Memory B cell (primary cell): Measurements from ENCODE around the gene ZSCAN1.

Experiments
- ATAC-seq: fragments of 150-1000 bp; cut with Tn5 transposase; 2 replicates; pipeline ENCODE4 v1.10.0; 2021; ENCODE audit warnings: low read depth, mild to moderate bottlenecking, moderate library complexity
- DNase-seq, 2 donors: peaks; one replicate each; pipeline ENCODE4 v3.0.0; 2022; ENCODE audit warnings: low spot score in 2 of 2
- H3K27ac Mint-ChIP-seq: one replicate; pipeline ENCODE4 v1.8.0; 2022; ENCODE audit warnings: mild to moderate bottlenecking, moderate library complexity, mixed read lengths
- H3K27me3 Mint-ChIP-seq: one replicate; pipeline ENCODE4 v1.8.0; 2022; ENCODE audit warnings: mixed read lengths
- H3K36me3 Mint-ChIP-seq: one replicate; pipeline ENCODE4 v1.8.0; 2022; ENCODE audit warnings: mild to moderate bottlenecking, mixed read lengths
- H3K4me1 Mint-ChIP-seq: one replicate; pipeline ENCODE4 v1.8.0; 2022; ENCODE audit warnings: mixed read lengths
- H3K4me3 Mint-ChIP-seq: one replicate; pipeline ENCODE4 v1.8.0; 2022; ENCODE audit warnings: mild to moderate bottlenecking, moderate library complexity, mixed read lengths
- H3K9me3 Mint-ChIP-seq: one replicate; pipeline ENCODE4 v1.8.0; 2022; ENCODE audit warnings: mixed read lengths

ZSCAN1 gene

GRCh38 chr19:58083021-58083420 lies 49.2 kb downstream of the ZSCAN1 start:
- H3K4me1 Mint-ChIP-seq = no peaks in the 10 kb centered on the region
- ATAC-seq (no peak), DNase-seq (no peak)
- peaks cover 14% of the 10 kb centered on the region for H3K36me3 Mint-ChIP-seq
- H3K27me3 Mint-ChIP-seq = no peaks in the 10 kb centered on the region
- H3K9me3 Mint-ChIP-seq = peaks cover 10% of the 10 kb centered on the region
- H3K4me3 Mint-ChIP-seq = no peak overlapping the region
- H3K27ac Mint-ChIP-seq = no peak overlapping the region

- Mint-ChIP-seq H3K36me3 (peaks cover 17% of the 10 kb centered on the region), H3K9me3 (peaks cover 10% of the 10 kb centered on the region), H3K4me1 (no peaks in the 10 kb centered on the region), H3K27me3 (no peaks in the 10 kb centered on the region), H3K27ac (no peak overlapping the region), H3K4me3 (no peak overlapping the region)
- ATAC-seq = no peak
- DNase-seq = no peak
These were observed 50.9 kb downstream of the ZSCAN1 start for GRCh38 chr19:58084596-58085347.

DNA sequence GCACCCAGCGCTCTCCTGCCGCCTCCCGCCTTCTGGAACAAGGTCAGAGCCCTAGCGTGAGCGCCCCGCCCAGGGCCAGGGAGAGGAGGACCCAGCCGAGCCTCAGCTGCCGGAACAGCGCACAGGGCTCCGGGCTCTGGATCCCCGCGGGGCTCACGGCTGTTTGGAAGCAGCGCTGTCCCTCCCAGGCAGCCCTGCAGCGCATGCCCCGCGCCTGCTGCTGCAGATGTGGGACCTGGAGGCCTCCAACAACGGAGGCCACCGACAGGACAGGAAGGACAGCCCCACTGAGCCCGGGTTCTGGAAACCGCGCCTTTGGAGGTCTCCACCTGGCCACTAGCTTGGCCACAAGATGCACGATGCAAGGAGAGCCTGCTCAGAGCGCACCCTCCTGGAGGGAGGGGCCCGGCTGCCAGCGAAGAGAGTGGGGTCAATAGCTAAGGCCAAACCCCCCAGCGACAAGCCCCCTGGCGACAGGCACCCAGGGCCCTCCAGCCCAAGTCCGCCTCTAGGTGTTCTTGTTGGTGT lies 51.6 kb downstream of the ZSCAN1 start:
- Mint-ChIP-seq H3K27ac (no peak overlapping the region), H3K27me3 (no peaks in the 10 kb centered on the region), H3K36me3 (peaks cover 19% of the 10 kb centered on the region), H3K4me3 (no peak overlapping the region), H3K9me3 (peaks cover 6% of the 10 kb centered on the region), H3K4me1 (no peaks in the 10 kb centered on the region)
- DNase-seq (no peak), ATAC-seq (no peak)

- no peak for ATAC-seq
- Mint-ChIP-seq H3K36me3 (peaks cover 20% of the 10 kb centered on the region), H3K27me3 (no peaks in the 10 kb centered on the region), H3K27ac (no peak overlapping the region), H3K4me3 (no peak overlapping the region), H3K4me1 (no peaks in the 10 kb centered on the region), H3K9me3 (peaks cover 2% of the 10 kb centered on the region)
- DNase-seq = no peak
These were observed 53.2 kb downstream of the ZSCAN1 start for GRCh38 chr19:58086825-58087710.

DNA sequence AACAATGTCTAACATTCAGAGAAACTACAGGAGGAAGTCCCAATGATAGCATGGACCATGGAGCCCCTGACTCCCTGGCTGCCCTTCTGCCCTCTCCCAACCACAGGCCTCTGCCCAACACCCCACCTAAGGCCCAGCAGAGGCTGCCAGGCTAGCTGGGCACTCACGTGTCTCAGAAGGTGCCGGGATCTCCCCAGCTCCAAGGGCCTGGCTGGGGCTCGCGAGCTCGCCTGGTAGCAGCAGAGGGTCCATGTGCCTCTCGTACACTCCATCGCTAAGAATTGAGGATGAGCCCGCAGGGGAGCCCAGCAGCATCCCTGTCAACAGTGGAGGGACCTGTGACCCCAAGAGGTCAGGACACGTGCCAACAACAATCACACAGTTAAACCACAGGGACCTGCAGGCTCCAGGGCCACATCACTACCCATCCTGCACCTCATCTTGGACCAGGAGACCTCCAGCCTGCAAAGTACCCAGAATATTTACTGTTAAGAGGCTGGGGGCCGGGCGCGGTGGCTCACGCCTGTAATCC lies 54.8 kb downstream of the ZSCAN1 start:
- Mint-ChIP-seq H3K27ac (no peak overlapping the region), H3K4me3 (no peak overlapping the region), H3K9me3 (peaks cover 5% of the 10 kb centered on the region), H3K4me1 (no peaks in the 10 kb centered on the region), H3K36me3 (peaks cover 25% of the 10 kb centered on the region), H3K27me3 (no peaks in the 10 kb centered on the region)
- ATAC-seq = no peak
- DNase-seq = no peak

DNA sequence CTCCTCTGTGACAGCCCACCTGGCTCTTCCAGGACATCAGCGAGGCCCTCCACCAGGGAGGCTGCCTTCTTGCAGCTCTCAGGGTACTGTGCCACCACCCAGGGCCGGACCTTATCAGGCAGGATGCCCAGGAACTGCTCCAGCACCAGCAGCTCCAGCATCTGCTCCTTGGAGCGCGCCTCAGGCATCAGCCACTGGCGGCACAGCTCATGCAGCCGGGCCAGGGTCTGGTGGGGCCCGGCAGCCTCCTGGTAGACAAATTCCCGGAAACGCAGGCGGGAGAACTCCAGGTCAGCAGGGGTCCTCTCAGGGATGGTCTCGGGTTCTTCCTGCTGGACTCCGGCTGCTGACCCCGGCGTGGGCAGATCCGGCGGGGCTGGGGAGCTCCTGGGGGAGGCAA lies 56.0 kb downstream of the ZSCAN1 start:
- ATAC-seq (no peak), DNase-seq (no peak)
- H3K27ac Mint-ChIP-seq = no peak overlapping the region
- no peak overlapping the region for H3K4me3 Mint-ChIP-seq
- H3K4me1 Mint-ChIP-seq = no peaks in the 10 kb centered on the region
- peaks cover 20% of the 10 kb centered on the region for H3K36me3 Mint-ChIP-seq
- H3K27me3 Mint-ChIP-seq = no peaks in the 10 kb centered on the region
- peaks cover 5% of the 10 kb centered on the region for H3K9me3 Mint-ChIP-seq

DNA sequence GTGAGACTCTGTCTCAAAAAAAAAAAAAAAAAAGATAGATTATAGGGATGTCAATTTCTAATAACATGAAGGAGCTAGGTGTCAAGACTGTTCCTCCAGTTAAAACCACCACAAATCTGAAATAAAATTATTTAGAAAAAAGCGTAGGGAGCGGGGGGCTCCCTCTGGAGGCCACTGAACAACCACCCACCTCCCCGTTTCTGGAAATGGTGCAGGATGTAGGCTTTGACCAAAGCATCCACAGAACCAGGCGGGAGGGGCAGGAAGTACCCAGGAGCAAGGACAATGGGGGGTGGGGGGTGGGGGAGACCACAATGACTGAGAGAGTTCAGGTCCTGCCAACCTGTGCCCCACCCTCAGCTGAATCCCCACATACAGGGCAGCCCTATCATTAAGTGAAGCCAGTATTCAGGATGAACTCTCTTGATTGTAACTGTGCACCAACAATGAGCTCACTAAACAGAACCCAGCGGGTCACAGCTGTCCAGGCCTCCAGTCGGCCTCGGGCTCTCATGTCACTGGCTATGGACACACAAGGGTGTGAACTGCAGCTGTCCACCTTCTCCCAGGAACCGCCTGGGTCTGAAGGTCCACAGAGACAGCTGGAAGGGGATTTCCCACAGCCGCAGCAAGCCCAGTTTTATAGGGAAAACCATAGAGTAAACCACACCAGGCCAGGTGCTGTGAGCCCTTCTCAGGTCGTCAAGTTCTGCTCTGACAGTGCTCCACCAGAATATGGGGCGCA lies 57.6 kb downstream of the ZSCAN1 start:
- Mint-ChIP-seq H3K27ac (peak overlapping the region; percentile 10), H3K36me3 (peaks cover 22% of the 10 kb centered on the region), H3K27me3 (no peaks in the 10 kb centered on the region), H3K9me3 (peaks cover 5% of the 10 kb centered on the region), H3K4me1 (no peaks in the 10 kb centered on the region), H3K4me3 (no peak overlapping the region)
- DNase-seq = no peak
- no peak for ATAC-seq

DNA sequence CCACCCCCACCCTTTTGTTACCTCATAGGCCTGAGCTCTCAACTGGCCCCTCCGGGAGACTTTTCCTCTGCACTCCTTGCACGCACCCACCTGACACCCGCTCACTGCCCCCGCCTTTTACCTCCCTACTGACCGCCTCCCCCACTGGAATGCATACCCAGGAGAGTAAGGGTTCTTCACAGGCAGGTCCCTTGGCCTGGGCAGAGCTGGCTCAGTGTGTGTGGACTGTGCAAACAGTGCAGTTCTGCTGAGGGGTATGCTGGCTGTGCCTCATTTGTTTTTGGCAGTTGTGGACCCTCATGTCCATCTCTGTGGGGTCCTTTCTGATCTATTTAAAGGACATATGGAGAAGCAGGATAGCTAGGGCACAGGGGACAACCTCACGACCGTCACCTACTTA lies 59.2 kb downstream of the ZSCAN1 start:
- Mint-ChIP-seq H3K9me3 (peaks cover 7% of the 10 kb centered on the region), H3K36me3 (peaks cover 22% of the 10 kb centered on the region), H3K27ac (no peak overlapping the region), H3K4me3 (no peak overlapping the region), H3K4me1 (peaks cover 7% of the 10 kb centered on the region), H3K27me3 (no peaks in the 10 kb centered on the region)
- no peak for ATAC-seq
- DNase-seq = no peak

DNA sequence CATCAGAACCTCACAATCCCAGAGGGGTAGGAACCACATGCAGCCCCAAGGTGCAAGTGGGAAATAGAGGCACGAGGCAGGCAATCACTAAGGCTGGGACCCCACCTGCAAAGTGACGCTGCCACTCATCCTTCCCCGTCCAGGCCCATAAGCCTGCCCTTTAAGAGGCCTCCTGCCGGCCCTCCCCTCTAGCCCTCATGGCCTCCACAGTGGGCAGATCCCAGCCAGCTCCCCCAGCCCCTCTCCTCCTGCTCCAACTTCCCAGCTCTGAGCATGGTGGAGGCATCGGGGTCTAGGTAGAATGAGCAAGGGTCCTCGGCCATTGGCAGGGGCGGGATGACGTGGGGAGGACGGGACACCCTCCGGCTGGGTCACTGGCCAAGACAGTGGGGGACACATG lies 61.5 kb downstream of the ZSCAN1 start:
- H3K36me3 Mint-ChIP-seq = peaks cover 20% of the 10 kb centered on the region
- peaks cover 12% of the 10 kb centered on the region for H3K9me3 Mint-ChIP-seq
- H3K27ac Mint-ChIP-seq = peak overlapping the region; percentile 99
- H3K4me1 Mint-ChIP-seq = peaks cover 12% of the 10 kb centered on the region
- no peak overlapping the region for H3K4me3 Mint-ChIP-seq
- no peak for DNase-seq
- H3K27me3 Mint-ChIP-seq = no peaks in the 10 kb centered on the region
- ATAC-seq = no peak

DNA sequence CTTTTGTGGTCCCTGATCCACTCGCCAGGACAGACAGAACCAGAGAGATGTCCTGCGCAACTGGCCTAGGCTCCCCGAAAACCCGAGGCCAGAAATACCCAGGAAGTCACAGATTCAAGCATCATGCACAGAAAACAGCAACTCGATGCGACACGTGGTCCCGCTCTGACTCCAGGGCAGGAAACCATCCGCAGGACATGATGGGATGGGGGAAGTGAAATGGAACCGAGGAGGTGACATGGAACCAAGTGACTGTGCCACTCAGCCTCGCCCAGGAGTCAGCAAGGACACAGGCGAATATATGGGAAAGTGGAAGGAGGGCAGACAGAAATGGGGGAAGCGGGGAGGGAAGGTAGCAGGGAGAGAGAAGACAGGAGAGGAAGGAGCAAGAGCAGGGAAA lies 63.1 kb downstream of the ZSCAN1 start:
- DNase-seq (no peak), ATAC-seq (no peak)
- Mint-ChIP-seq H3K27ac (peak overlapping the region; percentile 99), H3K36me3 (peaks cover 18% of the 10 kb centered on the region), H3K9me3 (peaks cover 10% of the 10 kb centered on the region), H3K27me3 (no peaks in the 10 kb centered on the region), H3K4me3 (peak overlapping the region; percentile 88), H3K4me1 (peaks cover 12% of the 10 kb centered on the region)

GRCh38 chr19:58097349-58097748 lies 63.5 kb downstream of the ZSCAN1 start:
- H3K4me3 Mint-ChIP-seq = peak overlapping the region; percentile 88
- H3K36me3 Mint-ChIP-seq = peaks cover 17% of the 10 kb centered on the region
- H3K27ac Mint-ChIP-seq = peak overlapping the region; percentile 99
- no peaks in the 10 kb centered on the region for H3K27me3 Mint-ChIP-seq
- ATAC-seq (no peak), DNase-seq (no peak)
- H3K9me3 Mint-ChIP-seq = peaks cover 10% of the 10 kb centered on the region
- peaks cover 12% of the 10 kb centered on the region for H3K4me1 Mint-ChIP-seq

DNA sequence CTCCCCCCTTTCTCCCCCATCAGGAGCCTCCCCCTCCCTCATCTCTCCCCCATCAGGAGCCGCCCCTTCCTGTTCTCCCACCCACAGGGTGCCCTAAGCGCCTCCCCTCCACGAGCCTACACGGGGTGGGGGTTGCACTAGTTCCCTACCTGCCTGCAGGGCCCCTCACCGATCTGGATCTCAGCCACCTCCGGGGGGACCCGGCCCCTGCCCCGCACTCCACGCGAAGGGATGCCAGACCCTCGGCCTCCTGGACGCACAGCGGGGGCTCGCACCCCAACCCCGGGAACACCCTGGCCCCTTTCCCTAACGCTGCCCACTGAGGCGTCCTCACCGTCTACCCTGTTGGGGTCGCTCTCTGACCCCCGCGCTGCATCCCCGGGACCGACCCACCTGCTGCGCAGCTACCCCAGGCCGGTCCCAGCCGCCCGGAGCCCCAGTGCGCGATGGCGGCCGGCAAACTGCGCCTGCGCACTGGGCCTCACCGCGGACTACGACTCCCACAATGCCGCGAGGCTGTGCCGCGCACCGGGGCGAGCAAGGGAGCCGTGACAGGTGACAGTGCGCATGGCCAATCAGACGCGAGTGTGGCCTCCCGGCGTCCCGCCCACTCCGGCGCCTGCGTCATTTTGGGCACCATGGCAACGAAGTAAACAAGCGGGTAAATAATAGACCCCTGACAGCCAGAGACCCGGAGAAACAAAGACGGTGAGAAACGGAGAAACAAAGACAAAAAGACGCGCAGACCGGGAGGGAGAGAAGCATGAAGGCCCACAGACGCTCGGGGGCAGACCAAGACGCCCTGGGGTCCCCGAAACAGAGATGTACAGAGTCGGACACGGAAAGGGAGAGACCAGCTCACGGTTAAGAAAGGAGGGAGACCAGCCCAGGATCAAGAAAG lies 64.2 kb downstream of the ZSCAN1 start, which contains the start of gene ZSCAN18:
TSS of gene ZSCAN18 (minus strand) at position 451 of the 901 bp plus-strand sequence. CDS start 7,964 bp downstream, outside the sequence.
- Mint-ChIP-seq H3K9me3 (peaks cover 10% of the 10 kb centered on the region), H3K27ac (peak within 1 kb of the TSS; percentile 99), H3K4me3 (peak within 1 kb of the TSS; percentile 88), H3K4me1 (peaks cover 12% of the 10 kb centered on the region), H3K36me3 (peaks cover 16% of the 10 kb centered on the region), H3K27me3 (no peaks in the 10 kb centered on the region)
- DNase-seq (peak; percentile 97 to 99), ATAC-seq (peak; percentile 91)

DNA sequence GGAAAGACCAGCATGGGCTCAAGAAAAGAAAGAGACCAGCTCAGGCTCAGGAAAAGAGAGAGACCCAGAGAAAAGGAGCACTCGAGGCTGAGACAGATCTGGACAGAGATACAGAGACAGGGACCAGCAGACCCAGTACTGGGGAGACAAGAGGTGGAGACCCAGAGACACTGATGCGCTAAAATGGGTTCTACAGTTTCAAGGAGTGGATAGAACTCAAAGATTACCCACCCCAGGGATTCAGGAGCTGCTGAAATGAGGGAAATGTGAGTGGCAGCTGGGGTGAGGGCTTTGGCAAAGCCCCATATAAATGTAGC lies 64.8 kb downstream of the ZSCAN1 start:
- ATAC-seq (no peak), DNase-seq (no peak)
- peak overlapping the region; percentile 99 for H3K27ac Mint-ChIP-seq
- H3K27me3 Mint-ChIP-seq = no peaks in the 10 kb centered on the region
- peak overlapping the region; percentile 88 for H3K4me3 Mint-ChIP-seq
- H3K9me3 Mint-ChIP-seq = peaks cover 11% of the 10 kb centered on the region
- peaks cover 13% of the 10 kb centered on the region for H3K36me3 Mint-ChIP-seq
- H3K4me1 Mint-ChIP-seq = peaks cover 12% of the 10 kb centered on the region
